Measurements from ENCODE around the gene PDC.

Gene PDC

DNA sequence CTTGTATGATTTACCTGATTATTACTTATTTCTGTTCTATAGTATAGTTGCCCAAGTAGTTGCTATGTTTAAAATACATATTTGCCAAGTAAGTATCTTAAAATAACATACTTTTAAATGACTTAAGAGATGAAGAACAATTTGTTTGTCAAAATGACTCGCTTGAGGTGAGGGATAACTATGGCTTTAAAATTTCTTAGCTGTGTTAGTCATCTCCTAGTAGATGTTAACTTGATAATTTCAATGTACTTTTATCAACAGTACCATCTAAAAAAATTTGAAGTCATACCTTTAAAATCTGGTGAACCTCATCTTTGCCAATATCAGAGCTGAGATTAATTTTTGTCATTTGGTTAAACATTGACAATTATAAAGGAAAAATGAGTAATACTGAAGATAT, 47.6 kb downstream of the PDC start:
- no peaks in the 10 kb centered on the region for H3F3A ChIP-seq (ENCODE audit: insufficient read depth, low read length)
- no peak overlapping the region for H3K4me2 ChIP-seq (ENCODE audit: low read depth, low read length)
- TF ChIP-seq EZH2 (optimal IDR thresholded peaks at IDR 0.05; ENCODE audit: low read depth, low read length) = no peak
- no peak for TF ChIP-seq EZH2phosphoT487 (IDR thresholded peaks at IDR 0.05; ENCODE audit: low read length)
- TF ChIP-seq, protein P1, sequence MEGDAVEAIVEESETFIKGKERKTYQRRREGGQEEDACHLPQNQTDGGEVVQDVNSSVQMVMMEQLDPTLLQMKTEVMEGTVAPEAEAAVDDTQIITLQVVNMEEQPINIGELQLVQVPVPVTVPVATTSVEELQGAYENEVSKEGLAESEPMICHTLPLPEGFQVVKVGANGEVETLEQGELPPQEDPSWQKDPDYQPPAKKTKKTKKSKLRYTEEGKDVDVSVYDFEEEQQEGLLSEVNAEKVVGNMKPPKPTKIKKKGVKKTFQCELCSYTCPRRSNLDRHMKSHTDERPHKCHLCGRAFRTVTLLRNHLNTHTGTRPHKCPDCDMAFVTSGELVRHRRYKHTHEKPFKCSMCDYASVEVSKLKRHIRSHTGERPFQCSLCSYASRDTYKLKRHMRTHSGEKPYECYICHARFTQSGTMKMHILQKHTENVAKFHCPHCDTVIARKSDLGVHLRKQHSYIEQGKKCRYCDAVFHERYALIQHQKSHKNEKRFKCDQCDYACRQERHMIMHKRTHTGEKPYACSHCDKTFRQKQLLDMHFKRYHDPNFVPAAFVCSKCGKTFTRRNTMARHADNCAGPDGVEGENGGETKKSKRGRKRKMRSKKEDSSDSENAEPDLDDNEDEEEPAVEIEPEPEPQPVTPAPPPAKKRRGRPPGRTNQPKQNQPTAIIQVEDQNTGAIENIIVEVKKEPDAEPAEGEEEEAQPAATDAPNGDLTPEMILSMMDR (IDR thresholded peaks at IDR 0.05; ENCODE audit: low read length) = no peak
- no peaks in the 10 kb centered on the region for H3K9me2 ChIP-seq (replicated peaks; ENCODE audit: insufficient read depth, low read length)
- H3K9ac ChIP-seq (ENCODE audit: low read length) = no peak overlapping the region
- no peaks in the 10 kb centered on the region for H3K79me2 ChIP-seq (ENCODE audit: low read length)
- H3K9me3 ChIP-seq (replicated peaks; ENCODE audit: insufficient read depth, low read length) = no peaks in the 10 kb centered on the region
- no peak for DNase-seq
- no peaks in the 10 kb centered on the region for H4K20me1 ChIP-seq (ENCODE audit: insufficient read depth, low read length)
- H2AFZ ChIP-seq (ENCODE audit: low read length) = no peak overlapping the region
- H3K4me1 ChIP-seq (ENCODE audit: low read length) = peaks cover 20% of the 10 kb centered on the region
- peaks cover 8% of the 10 kb centered on the region; the same call in 1 of the 2 replicates for H3K36me3 ChIP-seq (replicated peaks; ENCODE audit: insufficient read depth, low read length)
- H3K4me3 ChIP-seq (ENCODE audit: low read length) = no peak overlapping the region
- no peaks in the 10 kb centered on the region for H3K27me3 ChIP-seq (replicated peaks; ENCODE audit: insufficient read depth, low read length)
- no peak overlapping the region for H3K27ac ChIP-seq (ENCODE audit: low read length)

GRCh38 chr1:186409091-186409490, 51.8 kb downstream of the PDC start:
- peak; percentile 84 for DNase-seq
- Histone ChIP-seq H3K36me3 (replicated peaks; ENCODE audit: insufficient read depth, low read length) (peaks cover 2% of the 10 kb centered on the region; the same call in 1 of the 2 replicates), H3K4me1 (ENCODE audit: low read length) (peaks cover 25% of the 10 kb centered on the region), H3K9ac (ENCODE audit: low read length) (0 out of 2 replicates have a peak overlapping the region, but pooled peaks have one; percentile 2), H3K27ac (ENCODE audit: low read length) (peak overlapping the region; percentile 53; the same call in 1 of the 2 replicates), H4K20me1 (ENCODE audit: insufficient read depth, low read length) (no peaks in the 10 kb centered on the region), H2AFZ (ENCODE audit: low read length) (no peak overlapping the region), H3K4me3 (ENCODE audit: low read length) (no peak overlapping the region), H3F3A (ENCODE audit: insufficient read depth, low read length) (peaks cover 15% of the 10 kb centered on the region), H3K4me2 (ENCODE audit: low read depth, low read length) (no peak overlapping the region), H3K79me2 (ENCODE audit: low read length) (no peaks in the 10 kb centered on the region), H3K9me3 (replicated peaks; ENCODE audit: insufficient read depth, low read length) (no peaks in the 10 kb centered on the region), H3K27me3 (replicated peaks; ENCODE audit: insufficient read depth, low read length) (no peaks in the 10 kb centered on the region), H3K9me2 (replicated peaks; ENCODE audit: insufficient read depth, low read length) (no peaks in the 10 kb centered on the region)
- TF ChIP-seq, protein P1 (IDR thresholded peaks at IDR 0.05; ENCODE audit: low read length) = no peak
- TF ChIP-seq EZH2phosphoT487 (IDR thresholded peaks at IDR 0.05; ENCODE audit: low read length) (no peak), EZH2 (optimal IDR thresholded peaks at IDR 0.05; ENCODE audit: low read depth, low read length) (no peak)

GRCh38 chr1:186404454-186405051, 56.4 kb downstream of the PDC start:
- H3F3A ChIP-seq (ENCODE audit: insufficient read depth, low read length) = peaks cover 15% of the 10 kb centered on the region
- H4K20me1 ChIP-seq (ENCODE audit: insufficient read depth, low read length) = no peaks in the 10 kb centered on the region
- TF ChIP-seq EZH2phosphoT487 (IDR thresholded peaks at IDR 0.05; ENCODE audit: low read length) = no peak
- TF ChIP-seq, protein P1 (IDR thresholded peaks at IDR 0.05; ENCODE audit: low read length) = peak; percentile 87
- H3K9me3 ChIP-seq (replicated peaks; ENCODE audit: insufficient read depth, low read length) = no peaks in the 10 kb centered on the region
- H3K36me3 ChIP-seq (replicated peaks; ENCODE audit: insufficient read depth, low read length) = no peaks in the 10 kb centered on the region; the same call in 1 of the 2 replicates
- H3K4me2 ChIP-seq (ENCODE audit: low read depth, low read length) = peak overlapping the region; percentile 27; the same call in 1 of the 2 replicates
- DNase-seq = peak; percentile 86
- no peak overlapping the region for H3K27ac ChIP-seq (ENCODE audit: low read length)
- no peak overlapping the region for H2AFZ ChIP-seq (ENCODE audit: low read length)
- no peaks in the 10 kb centered on the region for H3K9me2 ChIP-seq (replicated peaks; ENCODE audit: insufficient read depth, low read length)
- H3K9ac ChIP-seq (ENCODE audit: low read length) = no peak overlapping the region
- H3K4me3 ChIP-seq (ENCODE audit: low read length) = no peak overlapping the region
- no peaks in the 10 kb centered on the region for H3K27me3 ChIP-seq (replicated peaks; ENCODE audit: insufficient read depth, low read length)
- no peaks in the 10 kb centered on the region for H3K79me2 ChIP-seq (ENCODE audit: low read length)
- H3K4me1 ChIP-seq (ENCODE audit: low read length) = peaks cover 24% of the 10 kb centered on the region
